ENCODE measurements around the gene TSSK3. TPM values are rescaled to one million over a fixed set of nuclear protein-coding genes. Genes with fewer than 3 reads are reported as not detected.

TSSK3 gene
- total RNA-seq, 1 experiment from 2014 or later: 2.6 TPM

GRCh38 chr1:32377541-32378220, 15.3 kb downstream of the TSSK3 start:
- no TSS peak for BruUV-seq (replicated peaks)
- no peaks in the 10 kb centered on the region for H3K4me1 Mint-ChIP-seq (ENCODE audit: low read depth, unreplicated experiment)
- no peak for TF ChIP-seq CTCF (IDR thresholded peaks at IDR 0.05; ENCODE audit: insufficient read depth in 1 of 2, low read depth in 1 of 2, low read length in 1 of 2, severe bottlenecking in 1 of 2, unreplicated experiment in 1 of 2)
- no peak overlapping the region for H3K4me3 Mint-ChIP-seq (ENCODE audit: unreplicated experiment)
- Histone ChIP-seq H3K27me3 (replicated peaks; ENCODE audit: control insufficient read depth, insufficient read depth, low read length) (no peaks in the 10 kb centered on the region), H3K4me1 (no peaks in the 10 kb centered on the region), H3K9me3 (no peaks in the 10 kb centered on the region), H3K36me3 (ENCODE audit: control insufficient read depth, insufficient read depth, low read length) (no peaks in the 10 kb centered on the region; the same call in 1 of the 2 replicates), H3K4me3 (ENCODE audit: low read depth, low read length) (no peak overlapping the region)
- no peak for DNase-seq
- no peaks in the 10 kb centered on the region for H3K9me3 Mint-ChIP-seq (ENCODE audit: unreplicated experiment)
- peaks cover 70% of the 10 kb centered on the region for H3K36me3 Mint-ChIP-seq (ENCODE audit: insufficient read depth, unreplicated experiment)
- intact Hi-C loops (cut with micrococcal nuclease; ENCODE audit: unreplicated experiment): no loop called here
- H3K27ac Mint-ChIP-seq (ENCODE audit: unreplicated experiment): no peak overlapping the region
- no peaks in the 10 kb centered on the region for H3K27me3 Mint-ChIP-seq (ENCODE audit: insufficient read depth, unreplicated experiment)
- CTCF ChIA-PET: no interaction called here
- POLR2A ChIA-PET: no interaction called here

GRCh38 chr1:32380057-32380456, 17.7 kb downstream of the TSSK3 start:
- CTCF ChIA-PET: no interaction called here
- DNase-seq: no peak
- H3K27me3 ChIP-seq (replicated peaks; ENCODE audit: control insufficient read depth, insufficient read depth, low read length): no peaks in the 10 kb centered on the region
- no TSS peak for BruUV-seq (replicated peaks)
- TF ChIP-seq CTCF (IDR thresholded peaks at IDR 0.05; ENCODE audit: insufficient read depth in 1 of 2, low read depth in 1 of 2, low read length in 1 of 2, severe bottlenecking in 1 of 2, unreplicated experiment in 1 of 2): no peak
- Mint-ChIP-seq H3K36me3 (ENCODE audit: insufficient read depth, unreplicated experiment) (peaks cover 56% of the 10 kb centered on the region), H3K27me3 (ENCODE audit: insufficient read depth, unreplicated experiment) (no peaks in the 10 kb centered on the region), H3K9me3 (ENCODE audit: unreplicated experiment) (no peaks in the 10 kb centered on the region), H3K4me3 (ENCODE audit: unreplicated experiment) (no peak overlapping the region), H3K27ac (ENCODE audit: unreplicated experiment) (no peak overlapping the region), H3K4me1 (ENCODE audit: low read depth, unreplicated experiment) (no peaks in the 10 kb centered on the region)
- H3K4me3 ChIP-seq (ENCODE audit: low read depth, low read length): no peak overlapping the region
- H3K9me3 ChIP-seq: no peaks in the 10 kb centered on the region
- no peaks in the 10 kb centered on the region; the same call in 1 of the 2 replicates for H3K36me3 ChIP-seq (ENCODE audit: control insufficient read depth, insufficient read depth, low read length)
- POLR2A ChIA-PET: no interaction called here
- no peaks in the 10 kb centered on the region for H3K4me1 ChIP-seq
- intact Hi-C loops (cut with micrococcal nuclease; ENCODE audit: unreplicated experiment): no loop called here

- ChIA-PET POLR2A (interaction anchor here (0.7 kb wide), 1 partner anchor 51 kb away, joined by 7 read pairs; the partner anchor contains the start of gene MARCKSL1), CTCF (interaction anchor here (0.6 kb wide), 1 partner anchor 186 kb away, joined by 6 read pairs; the partner anchor contains the start of gene CCDC28B)
- intact Hi-C loops (cut with micrococcal nuclease; ENCODE audit: unreplicated experiment): no loop called here
- no peaks in the 10 kb centered on the region for H3K27me3 Mint-ChIP-seq (ENCODE audit: insufficient read depth, unreplicated experiment)
- BruUV-seq (replicated peaks): no TSS peak
- no peaks in the 10 kb centered on the region for H3K9me3 Mint-ChIP-seq (ENCODE audit: unreplicated experiment)
- no peak for TF ChIP-seq CTCF (IDR thresholded peaks at IDR 0.05; ENCODE audit: insufficient read depth in 1 of 2, low read depth in 1 of 2, low read length in 1 of 2, severe bottlenecking in 1 of 2, unreplicated experiment in 1 of 2)
- no peak overlapping the region for H3K4me3 Mint-ChIP-seq (ENCODE audit: unreplicated experiment)
- Histone ChIP-seq H3K4me1 (no peaks in the 10 kb centered on the region), H3K4me3 (ENCODE audit: low read depth, low read length) (no peak overlapping the region), H3K27me3 (replicated peaks; ENCODE audit: control insufficient read depth, insufficient read depth, low read length) (no peaks in the 10 kb centered on the region), H3K9me3 (no peaks in the 10 kb centered on the region), H3K36me3 (ENCODE audit: control insufficient read depth, insufficient read depth, low read length) (no peaks in the 10 kb centered on the region)
- H3K36me3 Mint-ChIP-seq (ENCODE audit: insufficient read depth, unreplicated experiment): peaks cover 32% of the 10 kb centered on the region
- no peak for DNase-seq
- H3K27ac Mint-ChIP-seq (ENCODE audit: unreplicated experiment): no peak overlapping the region
- no peaks in the 10 kb centered on the region for H3K4me1 Mint-ChIP-seq (ENCODE audit: low read depth, unreplicated experiment)
These were observed 24.5 kb downstream of the TSSK3 start for GRCh38 chr1:32386676-32387392.
